ENCODE measurements around the gene DENND2C.

DENND2C gene

DNA sequence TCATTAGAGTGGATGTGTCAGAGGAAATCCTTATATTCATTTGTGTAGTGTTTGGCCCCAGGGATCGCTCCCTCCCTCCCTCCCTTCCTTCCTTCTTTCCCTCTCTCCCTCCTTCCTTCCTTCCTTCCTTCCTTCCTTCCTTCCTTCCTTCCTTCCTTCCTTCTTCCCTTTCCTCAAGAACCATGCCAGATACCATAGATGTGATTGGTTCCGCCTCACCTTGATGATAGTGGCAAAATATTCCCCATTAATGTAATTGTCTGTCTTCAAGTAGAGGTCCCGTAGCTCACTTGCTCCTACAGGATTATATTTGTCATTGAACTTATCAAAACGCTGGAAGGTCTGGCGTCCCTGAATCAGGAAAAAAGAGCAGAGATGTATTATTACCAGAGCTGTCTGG is 7.8 kb upstream of the DENND2C start:
- DNase-seq (ENCODE audit: extremely low read depth in 1 of 2, low read depth in 1 of 2) = no peak

GRCh38 chr1:114676115-114676514 is 6.3 kb upstream of the DENND2C start:
- DNase-seq (ENCODE audit: extremely low read depth in 1 of 2, low read depth in 1 of 2) = no peak

- no peak for DNase-seq (ENCODE audit: extremely low read depth in 1 of 2, low read depth in 1 of 2)
Observed at GRCh38 chr1:114671939-114672275, 2.1 kb upstream of the DENND2C start.

GRCh38 chr1:114671011-114671938 is 1.4 kb upstream of the DENND2C start:
- no peak for DNase-seq (ENCODE audit: extremely low read depth in 1 of 2, low read depth in 1 of 2)

DNA sequence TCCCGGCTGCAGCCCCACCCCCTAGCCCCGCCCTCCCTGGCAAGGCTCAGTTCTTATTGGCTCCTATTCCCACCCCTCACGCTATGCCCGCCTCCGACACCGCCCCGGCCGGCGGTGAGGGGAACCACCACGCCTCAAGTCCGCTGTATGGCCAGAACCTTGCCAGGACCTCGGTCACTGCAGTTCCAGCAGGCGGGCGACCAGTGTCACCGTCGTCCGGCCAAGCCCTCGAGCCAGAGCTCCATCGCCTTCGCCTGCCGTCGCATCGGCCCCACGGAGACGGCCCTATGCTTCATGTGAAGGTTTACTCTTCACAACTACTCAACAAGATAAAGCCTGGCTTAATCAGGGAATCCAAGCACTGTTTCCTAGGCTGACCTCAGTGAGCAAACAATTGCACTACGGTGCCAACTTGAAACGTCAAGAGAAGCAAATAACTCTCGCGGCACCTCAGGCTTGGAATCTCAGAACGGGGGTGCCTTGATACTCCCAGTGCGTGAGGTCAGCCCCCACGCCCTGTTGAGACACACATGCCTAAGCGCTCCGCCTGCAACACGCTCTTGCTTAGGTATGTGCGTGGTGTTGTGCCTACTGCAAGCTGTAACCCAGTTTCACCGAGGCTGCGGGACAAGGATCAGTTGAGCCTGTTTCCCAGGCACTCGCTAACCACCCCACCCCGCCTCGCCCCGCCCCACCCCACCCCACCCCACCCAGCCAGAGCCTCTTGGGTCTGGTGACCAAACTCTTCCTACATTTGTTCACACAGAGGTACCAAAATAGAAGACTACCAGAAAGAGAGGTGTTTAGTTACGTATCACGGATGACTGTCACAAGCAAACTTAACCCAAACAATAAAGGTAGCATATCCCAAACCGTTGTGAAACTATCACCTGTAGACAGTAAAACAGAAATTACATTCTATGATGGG is 498 bp upstream of the DENND2C start:
- DNase-seq (ENCODE audit: extremely low read depth in 1 of 2, low read depth in 1 of 2) = peak; percentile 66 to 83

GRCh38 chr1:114668784-114669561 is 876 bp downstream of the DENND2C start:
- no peak for DNase-seq (ENCODE audit: extremely low read depth in 1 of 2, low read depth in 1 of 2)

DNA sequence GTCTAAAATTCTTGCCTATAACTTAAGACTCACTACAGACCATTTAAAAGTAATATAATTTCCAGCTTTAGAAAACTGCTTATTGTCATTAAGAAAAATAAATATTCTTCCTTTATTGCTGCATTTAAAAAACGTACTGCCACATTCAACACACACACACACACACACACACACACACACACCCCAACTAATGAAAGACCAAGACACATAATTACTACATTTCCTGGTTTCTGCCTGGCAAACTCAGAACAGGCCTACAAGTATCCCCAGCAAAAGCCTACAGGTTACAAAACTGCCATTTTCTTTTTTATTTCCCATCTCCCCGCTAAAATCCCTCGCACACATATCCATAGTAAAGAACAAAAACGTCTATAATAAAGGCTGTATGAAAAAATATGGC is 1.5 kb downstream of the DENND2C start:
- no peak for DNase-seq (ENCODE audit: extremely low read depth in 1 of 2, low read depth in 1 of 2)

DNA sequence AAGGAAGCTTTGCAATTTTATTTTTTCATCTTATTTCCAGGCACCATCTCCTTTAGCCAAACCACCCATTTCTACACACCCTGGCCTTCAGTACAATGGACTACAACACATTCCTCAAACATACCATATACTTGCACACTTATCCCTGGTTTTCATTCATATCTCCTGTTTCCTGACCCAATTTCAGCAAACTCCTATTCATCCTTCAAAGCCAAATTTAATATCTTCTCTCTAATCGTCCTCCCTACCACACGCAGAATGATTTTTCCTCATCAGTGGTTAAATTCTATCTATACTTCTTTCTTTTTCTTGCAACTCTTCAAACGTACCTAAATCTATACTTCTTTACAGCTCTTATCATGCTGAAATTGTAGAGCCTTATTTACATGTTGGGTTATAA is 2.9 kb downstream of the DENND2C start:
- DNase-seq (ENCODE audit: extremely low read depth in 1 of 2, low read depth in 1 of 2) = no peak

GRCh38 chr1:114660238-114660637 is 9.6 kb downstream of the DENND2C start:
- DNase-seq (ENCODE audit: extremely low read depth in 1 of 2, low read depth in 1 of 2) = no peak

- DNase-seq (ENCODE audit: extremely low read depth in 1 of 2, low read depth in 1 of 2) = no peak
Observed at GRCh38 chr1:114651893-114652292, 18.0 kb downstream of the DENND2C start.

DNA sequence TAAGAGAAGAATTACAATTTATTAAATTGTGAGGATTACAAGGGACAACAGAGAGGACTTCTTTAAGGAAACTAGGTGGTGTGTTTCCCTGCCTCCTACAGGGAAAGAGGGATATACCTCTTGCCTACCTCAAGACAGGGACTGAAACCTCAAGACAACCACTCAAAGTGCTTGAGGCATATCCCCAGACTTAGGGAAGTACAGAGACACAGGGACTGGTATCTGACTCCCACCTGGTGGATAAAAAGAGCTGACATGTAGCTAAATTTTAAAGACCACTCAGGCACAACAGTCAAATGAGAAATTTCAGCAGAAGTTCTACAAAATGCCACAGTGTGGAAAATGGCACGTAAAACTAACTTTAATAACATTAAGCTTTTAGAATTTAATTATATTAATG is 21.3 kb downstream of the DENND2C start:
- no peak for DNase-seq (ENCODE audit: extremely low read depth in 1 of 2, low read depth in 1 of 2)

DNA sequence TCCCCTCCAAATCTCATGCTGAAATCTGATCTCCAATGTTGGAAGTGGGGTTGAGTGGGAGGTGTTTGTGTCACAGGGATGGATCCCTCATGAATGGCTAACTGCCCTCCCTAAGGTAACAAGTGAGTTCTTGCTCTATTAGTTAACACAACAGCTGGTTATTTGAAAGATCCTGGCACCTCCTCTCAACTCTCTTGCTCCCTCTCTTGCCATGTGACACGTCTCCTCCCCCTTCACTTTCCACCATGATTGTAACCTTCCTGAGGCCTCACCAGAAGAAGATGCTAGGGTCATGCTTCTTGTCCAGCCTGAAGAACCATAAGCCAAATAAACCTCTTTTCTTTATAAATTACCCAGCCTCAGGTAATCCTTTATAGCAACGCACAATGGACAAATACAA is 28.5 kb downstream of the DENND2C start:
- no peak for DNase-seq (ENCODE audit: extremely low read depth in 1 of 2, low read depth in 1 of 2)

GRCh38 chr1:114638910-114639309 is 30.9 kb downstream of the DENND2C start:
- DNase-seq (ENCODE audit: extremely low read depth in 1 of 2, low read depth in 1 of 2) = no peak

DNA sequence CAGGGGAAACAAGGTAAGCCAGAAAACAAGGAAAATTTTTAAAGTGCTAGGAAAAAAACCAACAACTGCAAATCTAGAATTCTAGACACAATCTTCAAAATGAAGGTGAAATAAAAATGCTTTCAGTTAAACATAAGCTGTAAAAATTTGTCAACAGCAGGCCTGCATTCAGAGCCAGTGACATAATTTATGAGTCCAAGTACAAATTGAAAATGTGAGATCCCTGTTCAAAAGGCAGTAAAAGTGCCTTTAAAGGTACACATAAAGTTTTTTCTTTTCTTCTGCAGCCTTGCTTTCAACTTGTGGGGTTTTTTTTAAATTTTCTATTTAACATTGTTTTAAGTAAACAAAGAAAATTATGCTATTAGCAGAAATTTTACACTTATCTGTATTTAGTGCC is 37.4 kb downstream of the DENND2C start:
- no peak for DNase-seq (ENCODE audit: extremely low read depth in 1 of 2, low read depth in 1 of 2)

DNA sequence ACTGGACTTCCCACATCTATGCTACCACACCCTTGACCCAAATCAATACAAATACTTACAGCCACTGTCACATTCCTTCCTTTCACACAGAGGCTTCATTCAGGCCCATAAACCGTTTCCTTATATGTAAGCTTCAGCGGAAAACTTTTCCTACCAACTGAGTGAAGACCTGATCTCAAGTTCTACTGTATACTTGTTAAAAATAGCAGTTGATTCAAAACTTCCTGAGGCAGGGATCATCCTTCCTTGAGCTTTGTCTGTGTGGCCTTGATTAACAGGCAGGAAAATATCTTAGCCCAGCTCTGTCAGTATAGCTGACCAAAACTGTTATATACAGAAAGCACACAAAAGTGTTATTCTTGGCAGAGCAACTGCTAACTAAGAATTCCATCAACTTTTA is 42.7 kb downstream of the DENND2C start:
- DNase-seq (ENCODE audit: extremely low read depth in 1 of 2, low read depth in 1 of 2) = no peak

DNA sequence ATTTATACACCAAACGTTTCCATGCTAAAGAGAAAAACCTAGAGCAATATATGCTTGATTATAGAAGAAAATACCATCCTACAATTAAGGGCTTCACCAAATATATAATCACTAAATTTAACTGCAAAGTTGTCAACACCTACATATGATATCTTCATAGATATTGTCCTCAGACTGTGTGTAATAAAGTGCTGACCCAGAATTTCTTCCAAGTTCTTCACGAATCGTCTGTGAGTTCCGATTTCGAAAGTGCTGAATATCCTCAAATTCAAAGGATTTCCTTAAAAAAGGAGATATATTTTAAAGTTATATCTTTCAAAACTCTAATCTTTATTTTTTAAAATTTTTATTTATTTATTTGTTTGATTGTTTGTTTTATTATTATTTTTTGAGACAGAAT is 46.5 kb downstream of the DENND2C start:
- no peak for DNase-seq (ENCODE audit: extremely low read depth in 1 of 2, low read depth in 1 of 2)

DNA sequence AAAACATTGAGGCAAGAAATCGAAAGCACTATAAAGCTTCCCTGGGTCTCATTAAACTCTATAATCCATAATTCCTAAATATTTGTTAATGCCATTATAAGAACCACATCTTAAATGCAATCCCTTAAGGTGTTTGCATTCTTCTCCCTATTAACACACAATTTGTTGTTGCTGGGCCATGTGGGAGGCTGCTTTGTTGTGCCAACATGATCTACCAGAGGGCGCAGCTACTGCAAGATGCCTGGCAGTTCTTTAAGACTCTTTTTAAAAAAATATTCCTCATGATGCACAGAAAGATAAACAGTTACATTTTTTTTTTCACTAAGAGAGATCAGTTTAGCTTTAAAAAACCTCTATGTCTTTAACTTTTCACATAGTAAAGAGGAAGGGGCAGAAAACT is 49.4 kb downstream of the DENND2C start:
- DNase-seq (ENCODE audit: extremely low read depth in 1 of 2, low read depth in 1 of 2) = no peak

DNA sequence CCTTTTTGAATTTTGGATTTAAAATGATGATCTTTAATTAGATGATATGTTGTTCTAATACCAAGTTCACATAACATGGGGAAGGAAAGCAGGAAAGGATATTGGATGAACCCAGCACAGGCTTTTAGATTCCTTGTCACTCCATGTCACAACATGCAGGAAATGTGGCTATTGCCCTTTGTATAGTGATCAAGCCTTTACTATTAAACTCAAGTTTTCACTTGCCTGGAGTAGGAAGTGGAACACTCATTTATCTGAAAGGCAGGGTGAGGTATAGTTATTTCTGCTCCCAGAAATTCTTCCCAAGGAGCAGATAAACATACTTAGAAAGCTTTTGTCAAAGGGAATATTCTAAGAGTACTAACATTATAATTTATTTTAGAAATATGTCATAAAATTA is 51.2 kb downstream of the DENND2C start:
- no peak for DNase-seq (ENCODE audit: extremely low read depth in 1 of 2, low read depth in 1 of 2)

DNA sequence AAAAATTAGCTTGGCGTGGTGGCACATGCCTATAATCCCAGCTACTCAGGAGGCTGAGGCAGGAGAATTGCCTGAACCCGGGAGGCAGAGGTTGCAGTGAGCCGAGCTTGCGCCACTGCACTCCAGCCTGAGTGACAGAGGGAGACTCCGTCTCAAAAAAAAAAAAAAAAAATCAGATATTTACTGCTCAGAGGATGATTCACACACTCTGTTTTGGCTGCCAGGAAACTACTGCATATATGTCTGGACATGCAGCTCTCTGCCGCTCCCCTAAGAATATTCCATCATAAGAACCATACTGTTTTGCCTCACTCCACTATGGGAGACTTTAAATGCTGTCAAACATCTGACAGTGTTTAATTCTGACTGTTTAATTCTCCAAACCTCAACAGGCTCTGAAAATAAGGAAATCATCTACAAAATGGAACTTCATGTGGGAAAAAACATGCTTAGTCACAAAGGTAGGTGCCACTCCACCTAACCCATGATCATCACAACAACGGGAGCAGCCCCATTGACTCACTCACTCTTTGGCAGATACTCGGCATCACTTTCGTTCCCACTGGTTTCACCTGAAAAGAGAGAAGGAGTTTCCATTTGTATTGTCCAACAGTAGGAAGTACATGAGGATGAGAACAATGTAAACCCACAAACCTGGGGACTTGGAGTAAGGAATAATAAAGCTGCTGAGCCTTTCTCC is 59.2 kb downstream of the DENND2C start:
- no peak for DNase-seq (ENCODE audit: extremely low read depth in 1 of 2, low read depth in 1 of 2)

GRCh38 chr1:114609826-114610225 is 60.0 kb downstream of the DENND2C start:
- no peak for DNase-seq (ENCODE audit: extremely low read depth in 1 of 2, low read depth in 1 of 2)

DNA sequence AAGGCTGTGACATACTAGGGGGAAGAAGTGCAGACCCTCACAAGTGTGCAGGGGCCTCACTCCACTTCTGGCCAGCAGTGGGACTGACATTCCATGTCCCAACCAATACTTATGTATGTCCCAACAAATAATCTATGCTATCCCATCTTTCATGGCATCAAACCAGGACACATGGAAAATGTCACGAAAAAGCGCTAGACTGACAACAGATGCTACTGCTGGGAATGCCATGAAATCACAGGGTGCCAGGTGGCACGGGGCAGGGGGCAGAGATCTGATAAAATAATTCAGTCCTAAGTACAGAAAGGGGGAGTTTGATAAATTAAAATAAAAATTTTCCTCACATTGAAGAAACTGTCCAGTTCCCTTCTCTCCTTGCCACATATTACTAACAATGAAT is 60.8 kb downstream of the DENND2C start:
- no peak for DNase-seq (ENCODE audit: extremely low read depth in 1 of 2, low read depth in 1 of 2)
